Inflammatory macrophage treated with lipopolysaccharide for 4 hours (primary cell): ENCODE measurements around the gene ABI3BP.

ENCODE experiments used
- DNase-seq: peaks from one replicate; pipeline ENCODE4 v3.0.0-alpha.2; 2020

ABI3BP gene

GRCh38 chr3:100879195-100879810 is 113.9 kb downstream of the ABI3BP start:
- no peak for DNase-seq

DNA sequence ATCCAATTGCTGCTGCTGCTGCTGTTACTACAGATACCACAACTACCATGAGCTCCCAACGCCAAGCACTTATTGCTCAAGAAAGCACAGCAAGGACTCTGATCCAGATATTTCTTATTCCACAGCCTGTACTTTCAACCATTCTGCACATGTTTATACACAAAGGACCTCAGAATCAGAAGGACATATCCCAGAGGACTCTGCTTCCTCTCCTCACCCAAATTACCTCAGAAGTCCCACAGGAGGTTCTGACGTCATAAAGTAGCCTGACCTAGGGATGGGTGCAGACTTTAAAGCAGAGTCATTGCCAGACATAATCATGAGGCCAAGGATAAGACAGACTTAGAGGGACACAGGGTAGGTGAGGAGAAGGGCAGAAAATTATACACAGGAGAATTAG is 115.9 kb downstream of the ABI3BP start:
- no peak for DNase-seq

DNA sequence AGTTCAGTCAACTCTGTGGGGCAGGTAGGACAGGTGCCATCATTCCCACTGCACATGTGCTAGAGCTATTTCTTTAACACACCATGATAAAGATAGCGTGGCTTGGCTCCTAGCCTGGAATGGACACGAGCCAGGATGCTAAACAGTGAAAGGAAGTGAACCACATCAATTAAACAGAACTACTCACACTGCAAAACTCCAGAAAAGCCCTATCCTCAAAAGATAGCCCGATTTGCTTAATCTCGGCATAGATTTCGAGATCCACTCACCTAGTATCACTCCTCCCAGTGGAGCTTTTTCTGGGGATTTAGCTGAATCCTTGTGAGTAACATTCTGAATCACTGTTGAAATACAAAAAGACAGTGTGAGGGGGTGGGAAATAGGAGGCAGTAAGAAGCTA is 118.0 kb downstream of the ABI3BP start:
- DNase-seq, result no peak

GRCh38 chr3:100873611-100874010 is 119.6 kb downstream of the ABI3BP start:
- no peak for DNase-seq

DNA sequence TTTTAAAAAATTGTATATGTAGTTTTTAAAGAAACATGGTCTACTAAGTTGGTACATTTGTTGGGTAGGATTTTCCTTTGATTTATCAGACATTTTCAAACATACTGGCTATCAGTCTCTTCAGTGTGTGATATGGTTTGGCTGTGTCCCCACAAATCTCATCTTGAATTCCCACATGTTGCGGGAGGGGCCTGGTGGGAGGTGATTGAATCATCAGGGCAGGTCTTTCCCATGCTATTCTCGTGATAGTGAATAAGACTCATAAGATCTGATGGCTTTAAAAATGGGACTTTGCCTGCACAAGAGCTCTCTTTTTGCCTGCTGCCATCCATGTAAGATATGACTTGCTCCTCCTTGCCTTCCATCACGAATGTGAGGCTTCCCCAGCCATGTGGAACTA is 121.9 kb downstream of the ABI3BP start:
- DNase-seq, result no peak

GRCh38 chr3:100869787-100870186 is 123.4 kb downstream of the ABI3BP start:
- no peak for DNase-seq

DNA sequence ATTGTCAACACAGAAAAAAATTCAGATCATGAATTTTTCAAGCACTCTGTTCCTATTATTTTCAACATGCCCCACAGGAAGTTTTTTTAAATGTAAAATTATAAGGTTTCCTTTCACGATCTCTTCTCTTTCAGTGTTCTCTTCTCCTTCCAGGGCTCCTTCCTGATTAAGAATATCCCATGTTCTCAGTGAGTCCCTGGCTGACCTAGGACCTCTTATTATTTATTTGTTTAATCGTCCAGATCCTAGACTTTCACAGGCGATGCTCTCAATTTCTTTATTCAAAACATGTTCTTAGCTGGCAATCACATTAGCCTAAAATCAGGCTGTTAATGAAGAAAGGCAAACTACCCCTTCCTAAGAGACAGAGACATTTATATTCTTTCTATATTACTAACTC is 124.3 kb downstream of the ABI3BP start:
- no peak for DNase-seq

DNA sequence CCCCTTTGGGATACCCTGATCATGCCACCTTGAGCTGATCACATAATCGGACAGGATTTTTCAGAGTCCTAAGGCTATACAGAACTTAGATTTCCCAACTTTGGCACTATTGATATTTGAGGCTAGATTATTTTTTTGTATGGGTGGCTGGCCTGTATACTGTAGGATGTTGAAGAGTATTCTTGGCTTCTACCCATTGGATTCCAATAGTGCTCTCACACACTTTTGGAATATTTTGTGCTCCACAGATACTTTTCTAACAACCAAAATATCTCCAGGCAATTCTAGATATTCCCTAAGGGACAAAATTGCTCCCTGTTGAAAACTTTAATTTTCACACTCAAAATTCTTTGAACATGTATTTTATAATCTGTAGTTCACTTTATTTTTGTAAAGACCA is 125.1 kb downstream of the ABI3BP start:
- no peak for DNase-seq

- DNase-seq, result no peak
These were observed 127.8 kb downstream of the ABI3BP start for GRCh38 chr3:100865442-100865841.

GRCh38 chr3:100864471-100865250 is 128.6 kb downstream of the ABI3BP start:
- DNase-seq, result no peak

- no peak for DNase-seq
These were observed 135.4 kb downstream of the ABI3BP start for GRCh38 chr3:100857863-100858262.

DNA sequence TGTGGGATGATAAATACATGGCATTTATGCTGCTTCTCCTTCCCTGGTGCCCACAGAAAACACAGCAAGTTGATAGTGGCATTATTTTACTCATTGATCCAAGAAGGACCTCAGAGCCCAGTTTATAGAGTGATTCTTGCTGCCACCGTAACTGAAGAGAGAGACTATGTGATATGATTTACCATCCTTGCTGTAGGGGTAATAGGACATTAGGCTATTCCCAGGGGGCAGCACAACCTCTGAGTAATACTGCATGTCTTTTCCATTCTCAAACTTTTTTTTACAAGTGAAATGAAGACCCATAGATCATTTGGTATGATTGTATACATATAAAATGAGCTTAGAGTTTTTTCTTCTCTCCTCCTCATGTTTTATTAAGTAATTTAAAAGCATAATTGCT is 136.4 kb downstream of the ABI3BP start:
- DNase-seq, result no peak

DNA sequence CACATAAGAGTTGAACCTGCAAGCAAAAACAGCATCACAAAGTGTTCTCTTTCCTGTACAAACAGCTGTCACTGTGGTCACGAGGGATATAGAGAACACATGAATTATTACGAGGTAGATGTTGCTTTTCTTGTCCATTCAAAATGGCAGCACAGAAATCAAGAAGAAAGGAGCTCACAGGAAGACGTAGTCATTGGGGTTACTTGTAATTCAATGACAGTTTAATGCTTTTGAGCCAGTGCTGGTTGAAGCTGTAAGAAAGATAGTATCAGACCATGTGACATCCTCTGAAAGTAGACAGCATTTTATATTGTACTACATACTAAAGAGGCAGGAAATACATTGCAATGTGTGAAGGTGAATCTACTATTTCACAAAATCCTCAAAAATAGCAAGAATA is 140.4 kb downstream of the ABI3BP start:
- DNase-seq, result no peak

- no peak for DNase-seq
These were observed 142.5 kb downstream of the ABI3BP start for GRCh38 chr3:100850701-100851100.

- no peak for DNase-seq
These were observed 143.1 kb downstream of the ABI3BP start for GRCh38 chr3:100850156-100850555.

GRCh38 chr3:100844063-100844936 is 148.9 kb downstream of the ABI3BP start:
- no peak for DNase-seq

GRCh38 chr3:100838157-100838556 is 155.1 kb downstream of the ABI3BP start:
- DNase-seq, result no peak

DNA sequence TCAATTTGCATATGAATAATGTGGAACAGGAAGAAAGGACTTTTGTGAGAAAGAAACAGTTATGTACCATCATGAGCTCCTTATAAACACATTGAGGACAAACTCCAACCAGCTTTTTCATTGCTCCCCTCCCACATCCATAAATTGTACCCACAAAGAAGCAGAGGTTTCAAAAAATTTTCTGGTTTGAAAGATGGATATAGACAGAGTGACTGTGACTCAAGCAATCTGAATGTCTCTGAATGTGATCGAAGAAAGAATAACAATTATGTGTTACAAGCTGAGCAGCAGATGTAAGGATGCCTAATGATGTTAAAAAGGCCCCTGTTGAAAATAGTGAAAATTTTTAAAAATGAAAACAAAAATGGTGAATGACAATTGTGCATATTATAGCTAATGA is 156.6 kb downstream of the ABI3BP start:
- no peak for DNase-seq

DNA sequence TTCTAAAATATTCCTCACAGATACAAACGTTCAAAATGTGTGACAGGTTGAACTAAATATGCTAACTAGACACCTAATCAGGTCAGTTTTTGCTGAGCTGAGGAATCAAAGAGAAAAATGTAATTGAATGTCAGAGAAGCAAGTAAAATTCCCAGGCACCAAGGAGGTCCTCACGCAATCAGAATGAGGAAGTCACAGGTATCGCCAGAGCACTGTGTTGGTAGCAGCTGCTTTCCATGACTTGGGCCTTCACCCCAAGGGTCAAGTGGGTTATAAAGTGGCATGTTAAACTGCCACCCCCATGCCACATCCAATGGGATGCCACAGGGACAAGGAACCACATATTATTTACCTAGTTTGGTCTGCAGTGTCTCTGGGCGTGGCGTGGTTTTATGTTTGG is 158.9 kb downstream of the ABI3BP start:
- no peak for DNase-seq

- DNase-seq, result no peak
These were observed 159.7 kb downstream of the ABI3BP start for GRCh38 chr3:100833483-100833882.

DNA sequence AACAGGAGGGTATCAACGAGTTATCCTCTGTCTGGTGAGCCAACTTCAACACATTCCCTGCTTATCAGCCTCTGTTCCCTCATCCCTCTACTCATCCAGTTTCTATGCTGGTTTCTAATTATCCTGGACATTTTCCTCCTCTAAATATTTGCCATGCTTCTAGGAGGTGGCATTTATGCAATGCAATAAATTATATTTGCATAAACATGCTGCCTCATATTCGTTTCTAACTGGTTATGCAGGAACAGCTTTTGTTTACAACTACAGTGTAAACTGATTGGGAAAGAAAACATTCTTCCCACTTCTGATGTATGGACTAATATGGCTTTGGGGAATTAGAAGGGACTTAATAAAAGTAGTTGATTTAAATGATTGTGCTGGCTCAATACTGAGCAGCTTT is 161.6 kb downstream of the ABI3BP start:
- DNase-seq, result no peak

DNA sequence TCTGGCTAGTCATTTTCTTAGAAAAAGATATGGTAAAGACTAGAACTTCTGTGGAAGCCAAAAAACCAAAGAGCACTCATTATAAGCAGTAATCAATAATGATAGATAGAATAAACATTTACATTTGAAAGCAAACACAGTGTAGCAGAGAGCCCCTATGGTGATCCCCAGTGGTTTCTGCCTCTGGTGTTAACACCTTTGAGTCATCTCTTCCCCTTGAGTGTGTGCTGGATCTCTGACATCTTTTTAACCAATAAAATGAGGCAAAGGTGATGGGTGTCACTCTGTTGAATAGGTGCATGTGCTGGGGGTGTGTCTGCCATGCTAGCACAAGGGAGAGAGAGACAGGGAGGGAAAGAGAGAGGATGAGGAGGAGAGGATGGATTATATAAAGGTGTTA is 162.3 kb downstream of the ABI3BP start:
- DNase-seq, result no peak

DNA sequence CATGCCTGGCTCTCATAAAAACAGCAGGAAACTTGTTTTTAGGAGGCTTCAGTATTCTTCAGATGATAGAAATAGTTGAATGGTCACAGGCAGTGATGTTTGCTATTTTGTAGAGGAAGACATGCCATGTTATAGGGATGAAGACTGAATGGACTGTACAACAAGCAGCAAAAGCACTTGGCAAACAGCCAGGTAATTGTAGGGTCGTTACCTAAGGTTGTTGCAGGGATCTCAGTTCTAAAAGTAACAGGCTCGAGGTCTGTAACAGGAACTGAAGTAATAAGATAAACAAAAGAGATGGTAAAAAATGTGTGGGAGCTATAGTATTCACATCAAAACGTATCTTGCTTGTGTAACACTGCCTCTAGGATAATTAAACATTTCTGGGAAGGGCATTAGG is 167.6 kb downstream of the ABI3BP start:
- no peak for DNase-seq

DNA sequence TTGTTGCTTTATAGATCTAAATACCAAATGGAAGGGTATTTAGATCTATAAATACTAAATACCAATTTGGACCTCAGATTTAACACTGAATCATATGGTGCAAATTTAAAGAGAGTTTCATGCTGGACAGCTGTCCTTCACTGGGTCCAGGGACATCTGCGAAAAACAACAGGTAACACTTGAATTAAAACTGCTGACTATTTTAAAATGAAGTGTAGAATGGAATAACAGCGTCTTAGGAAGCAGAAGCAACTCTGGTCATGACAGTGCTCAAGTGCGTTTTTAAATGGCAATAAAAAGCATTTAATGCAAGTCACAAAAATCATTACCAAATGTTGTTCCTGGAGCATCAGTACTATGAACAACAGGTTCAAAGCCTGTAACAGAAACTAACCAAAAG is 177.6 kb downstream of the ABI3BP start:
- no peak for DNase-seq
